Head of caudate nucleus (tissue), 42 donors: Measurements from ENCODE around the gene TM6SF1.
"Not testable (repeated sequence)": the region's sequence is repeated elsewhere in the genome, so short reads cannot be mapped to it uniquely, and the experiment has no call there.

Experiments
- DNase-seq, 42 donors: peaks; one replicate each; pipeline versions ENCODE4 v3.0.0 to v3.0.0-alpha.2; 2020 to 2021; ENCODE audit warnings: mixed read lengths in 7 of 42
- intact Hi-C: fragments of 100-400 bp; cut with DNase I; formaldehyde crosslinking; loops from one replicate; pipeline ENCODE4 v1.15.0; 2022

The TM6SF1 gene

DNA sequence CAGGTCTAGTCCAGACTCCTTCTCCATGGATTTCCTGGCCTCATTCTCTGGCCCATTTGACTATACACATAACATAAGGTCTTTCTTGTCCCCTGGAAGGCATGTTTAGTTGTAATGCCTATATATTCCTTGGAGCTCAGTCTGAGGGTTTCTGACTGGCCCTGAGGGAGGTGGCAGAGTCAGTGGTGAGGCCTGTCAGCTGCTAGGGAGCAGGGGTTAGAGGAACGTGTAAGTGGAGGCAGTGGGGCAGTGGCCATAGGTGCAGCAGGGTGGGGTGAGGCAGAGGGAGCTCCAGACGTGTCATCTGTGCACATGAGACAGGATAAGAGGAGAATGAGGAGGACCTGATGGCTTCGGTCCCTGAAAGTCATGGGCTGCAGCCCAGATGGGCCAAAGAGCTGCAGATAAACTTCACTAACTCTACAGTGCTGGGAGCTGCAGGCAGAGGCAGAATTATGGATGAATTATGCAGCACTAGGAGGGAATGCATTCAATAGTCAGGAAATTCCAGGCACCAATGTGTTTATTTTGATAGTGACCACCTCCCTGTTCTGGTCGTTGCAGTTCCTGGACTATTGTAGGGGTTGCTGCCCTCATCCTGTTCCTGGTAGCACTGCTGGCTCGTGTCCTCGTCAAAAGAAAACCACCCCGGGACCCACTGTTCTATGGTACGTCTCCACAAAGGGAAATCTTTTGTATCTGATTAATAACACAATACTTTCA lies 4.9 kb downstream of the TM6SF1 start:
- intact Hi-C loops, result no loop called here
- DNase-seq, result no peak

DNA sequence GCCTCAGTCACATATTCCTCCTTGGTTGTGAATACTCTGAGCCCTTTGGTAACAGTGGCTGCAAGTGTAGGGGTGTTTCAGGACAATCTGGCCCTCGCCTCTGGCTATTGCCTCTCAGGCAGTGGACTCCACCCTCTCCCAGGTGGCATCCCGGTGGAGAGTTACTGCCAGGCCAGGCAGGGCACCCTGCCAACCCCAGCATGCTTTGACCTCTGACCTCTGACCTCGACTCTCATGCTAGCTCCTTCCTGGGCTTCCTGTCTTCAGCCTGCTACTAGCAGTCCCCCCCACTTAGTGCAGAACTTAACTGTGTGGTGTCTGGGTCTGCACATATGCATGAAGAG lies 5.5 kb downstream of the TM6SF1 start:
- DNase-seq, result no peak
- intact Hi-C loops, result no loop called here

- intact Hi-C loops, result no loop called here
- DNase-seq, result no peak
Measured at GRCh38 chr15:83113881-83114674, 6.6 kb downstream of the TM6SF1 start.

- intact Hi-C loops, result no loop called here
- DNase-seq, result no peak
Measured at GRCh38 chr15:83114856-83115255, 7.4 kb downstream of the TM6SF1 start.

GRCh38 chr15:83115410-83115809 lies 8.0 kb downstream of the TM6SF1 start:
- DNase-seq, result no peak
- intact Hi-C loops, result no loop called here

- intact Hi-C loops, result no loop called here
- peak in 1 of 42 donors; percentile 1 for DNase-seq
Measured at GRCh38 chr15:83115831-83116565, 8.6 kb downstream of the TM6SF1 start.

DNA sequence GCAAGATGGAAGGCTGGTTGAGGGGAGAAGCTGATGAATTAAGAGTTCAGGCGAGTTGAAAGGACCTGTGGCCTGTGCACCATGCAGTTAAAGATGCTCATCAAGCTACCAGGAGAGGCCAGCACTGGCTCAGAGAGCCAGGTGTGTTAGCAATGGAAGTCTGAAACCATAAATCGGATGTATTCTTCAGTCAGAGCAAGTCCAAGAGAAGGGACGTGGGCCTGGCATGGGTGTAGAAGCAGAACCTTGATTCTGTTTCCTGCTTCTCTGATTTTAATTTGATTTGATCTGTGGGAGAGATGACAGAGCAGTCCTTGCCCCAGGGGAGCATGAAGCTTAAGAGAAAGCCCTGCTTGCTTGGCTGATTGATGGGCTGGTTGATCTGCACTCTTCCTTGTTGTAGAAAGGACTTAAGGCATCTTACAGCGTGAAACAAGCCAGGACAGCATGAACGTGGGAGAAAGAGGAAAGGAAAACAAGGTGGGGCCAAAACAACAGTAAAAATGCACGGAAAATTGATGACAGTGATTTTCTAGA lies 10.9 kb downstream of the TM6SF1 start:
- intact Hi-C loops, result no loop called here
- DNase-seq, result no peak

- intact Hi-C loops, result no loop called here
- no peak for DNase-seq
Measured at GRCh38 chr15:83118968-83119367, 11.5 kb downstream of the TM6SF1 start.

DNA sequence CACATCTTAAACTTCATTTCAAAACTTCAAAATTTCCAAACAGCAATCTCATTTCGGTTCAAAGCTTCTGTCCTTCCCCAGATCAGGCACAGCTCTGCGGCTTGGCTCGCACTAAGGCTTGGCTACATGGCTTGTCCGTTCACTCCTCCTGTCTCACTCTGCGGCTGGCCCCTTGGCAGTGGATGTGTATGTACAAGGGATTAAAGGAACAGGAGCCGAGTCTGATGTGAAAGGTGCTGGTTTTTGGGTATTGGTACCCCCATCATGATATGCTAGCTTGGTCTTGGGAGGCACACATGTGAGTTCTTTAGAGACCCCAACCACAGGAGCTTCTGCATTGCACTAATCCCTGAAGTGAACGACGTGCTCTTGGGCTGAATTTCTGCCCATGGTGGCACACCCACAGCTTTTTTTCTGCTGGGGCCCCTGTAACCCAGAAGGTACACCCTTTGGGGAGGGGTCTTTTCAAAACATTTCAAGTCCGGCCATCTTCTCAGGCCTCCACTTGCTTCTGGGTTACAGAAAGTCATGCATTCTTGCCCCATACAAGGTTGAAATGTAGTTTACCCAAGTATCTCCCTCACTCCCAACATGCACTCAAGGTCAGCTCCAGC lies 12.6 kb downstream of the TM6SF1 start:
- peak in 1 of 42 donors; percentile 22 for DNase-seq
- intact Hi-C loops, result no loop called here

DNA sequence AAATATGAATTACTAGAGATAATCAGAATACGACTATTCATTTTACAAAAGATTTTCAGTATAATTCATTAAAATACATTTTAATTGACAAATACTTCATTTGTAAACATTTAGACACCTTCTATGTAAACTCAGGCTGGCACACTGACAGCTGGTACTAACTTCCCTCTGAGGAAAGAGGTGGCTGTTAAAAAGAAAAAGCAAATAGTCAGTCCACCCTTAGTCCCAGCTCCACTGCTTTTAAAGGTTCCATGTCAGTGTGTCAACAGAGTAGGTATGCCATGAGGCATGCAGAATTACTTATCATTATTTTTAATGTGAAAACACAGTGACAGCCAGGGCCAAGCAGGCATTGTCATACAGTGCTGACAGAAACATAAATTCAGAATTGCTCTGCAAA lies 16.1 kb downstream of the TM6SF1 start:
- no peak for DNase-seq
- intact Hi-C loops, result no loop called here

DNA sequence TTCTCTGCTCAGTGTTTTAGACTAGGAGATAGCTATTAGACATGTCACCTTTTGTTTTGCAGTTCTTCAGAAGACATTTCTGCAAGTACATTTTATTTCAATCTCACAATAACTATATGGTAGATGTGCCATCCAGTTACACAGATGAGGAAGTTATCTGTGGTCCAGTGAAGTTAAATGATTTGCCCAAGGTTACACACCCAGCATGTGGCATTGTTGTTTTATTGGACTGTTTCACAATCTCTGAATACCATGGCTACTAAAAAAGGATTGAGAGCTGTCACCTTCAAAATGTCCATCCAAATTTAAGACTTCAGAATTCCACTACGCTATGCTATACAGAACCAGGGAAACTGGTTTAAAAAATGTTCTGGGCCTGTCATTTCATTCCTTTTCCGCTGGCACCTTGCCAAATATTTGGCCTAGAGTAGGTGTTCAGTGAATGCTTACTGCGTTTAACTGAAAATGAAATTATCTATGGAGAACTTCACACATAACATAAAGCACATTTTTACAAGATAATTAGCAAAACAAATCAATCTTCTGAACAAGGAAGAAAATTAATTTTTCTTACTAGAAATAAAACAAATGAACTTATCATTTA lies 20.2 kb downstream of the TM6SF1 start:
- intact Hi-C loops, result no loop called here
- DNase-seq, result no peak

DNA sequence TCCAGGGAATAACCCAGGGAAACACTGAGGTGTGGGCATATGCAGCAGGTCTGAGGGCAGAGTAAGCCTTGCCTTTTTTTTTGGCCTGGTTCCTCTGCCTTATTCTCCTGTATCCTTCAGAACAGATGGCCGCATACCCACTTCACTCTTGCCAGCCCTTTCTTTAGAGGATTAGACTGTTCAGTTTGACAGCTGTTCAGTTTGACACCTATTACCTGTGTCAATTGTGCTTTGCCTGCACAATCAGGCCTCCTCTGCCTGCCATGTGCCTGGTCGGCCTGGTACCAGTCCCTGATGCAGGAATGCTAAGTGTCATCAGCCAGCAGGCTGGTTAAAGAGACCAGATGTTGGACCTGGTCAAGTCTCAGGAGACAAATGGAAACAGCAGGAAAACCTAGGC lies 22.3 kb downstream of the TM6SF1 start:
- intact Hi-C loops, result no loop called here
- DNase-seq, result peak in 1 of 42 donors; percentile 13

- intact Hi-C loops, result no loop called here
- no peak for DNase-seq
Measured at GRCh38 chr15:83132861-83133523, 25.5 kb downstream of the TM6SF1 start.

DNA sequence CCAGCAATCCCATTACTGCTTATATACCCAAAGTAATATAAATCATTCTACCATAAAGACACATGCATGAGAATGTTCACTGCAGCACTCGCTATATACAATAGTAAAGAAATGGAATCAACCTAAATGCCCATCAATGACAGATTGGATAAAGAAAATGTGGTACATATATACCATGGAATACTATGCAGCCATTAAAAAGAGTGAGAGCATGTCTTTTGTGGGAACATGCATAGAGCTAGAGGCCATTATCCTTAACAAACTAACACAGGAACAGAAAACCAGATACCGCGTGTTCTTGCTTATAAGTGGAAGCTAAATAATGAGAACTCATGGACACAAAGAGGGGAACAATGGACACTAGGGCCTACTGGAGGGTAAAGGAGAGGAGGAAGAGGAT lies 34.7 kb downstream of the TM6SF1 start:
- intact Hi-C loops, DNase-seq: not testable (repeated sequence)

GRCh38 chr15:83144771-83145170 lies 37.3 kb downstream of the TM6SF1 start:
- DNase-seq, result no peak
- intact Hi-C loops, result no loop called here

GRCh38 chr15:83153288-83153687 lies 45.8 kb downstream of the TM6SF1 start:
- intact Hi-C loops, result no loop called here

DNA sequence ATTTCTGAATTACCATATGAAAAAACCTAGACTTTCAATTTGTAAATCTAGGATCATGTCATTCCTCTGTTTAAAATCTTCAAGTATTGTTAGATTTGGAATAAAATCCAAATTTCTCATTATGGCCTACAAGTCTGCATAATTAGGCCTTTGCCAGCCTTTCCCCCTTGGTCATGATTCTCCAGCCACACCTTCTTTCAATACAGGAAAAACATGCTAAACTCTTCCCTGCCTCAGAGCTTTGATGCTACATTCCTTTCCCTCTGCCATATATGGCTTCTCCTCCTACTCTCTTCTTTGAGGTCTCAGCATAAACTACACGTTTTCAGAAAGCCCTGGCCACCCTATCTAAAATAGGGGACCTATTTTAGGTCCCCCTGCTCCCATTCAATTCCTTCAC lies 48.5 kb downstream of the TM6SF1 start:
- DNase-seq, result no peak
- intact Hi-C loops, result no loop called here

More at GRCh38 chr15:83153288-83153687, 45.8 kb downstream of the TM6SF1 start:
- no peak for DNase-seq

DNA sequence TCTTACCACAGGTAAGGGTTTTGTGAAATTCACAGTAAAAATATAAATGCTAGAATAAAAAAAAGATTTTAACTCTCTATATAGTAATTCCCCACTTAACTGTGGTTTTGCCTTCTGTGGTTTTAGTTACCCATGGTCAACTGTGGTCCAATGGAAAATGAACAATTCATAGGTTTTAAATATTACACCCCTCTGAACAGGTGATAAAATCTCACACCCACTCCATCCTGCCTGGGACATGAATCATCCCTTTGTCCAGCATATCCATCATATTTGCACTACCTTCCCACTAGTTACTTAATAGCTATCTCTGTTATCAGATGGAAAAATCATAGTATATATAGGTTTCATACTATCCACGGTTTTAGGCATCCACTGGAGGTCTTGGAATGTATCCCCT lies 50.9 kb downstream of the TM6SF1 start:
- intact Hi-C loops, result no loop called here
- DNase-seq, result no peak

DNA sequence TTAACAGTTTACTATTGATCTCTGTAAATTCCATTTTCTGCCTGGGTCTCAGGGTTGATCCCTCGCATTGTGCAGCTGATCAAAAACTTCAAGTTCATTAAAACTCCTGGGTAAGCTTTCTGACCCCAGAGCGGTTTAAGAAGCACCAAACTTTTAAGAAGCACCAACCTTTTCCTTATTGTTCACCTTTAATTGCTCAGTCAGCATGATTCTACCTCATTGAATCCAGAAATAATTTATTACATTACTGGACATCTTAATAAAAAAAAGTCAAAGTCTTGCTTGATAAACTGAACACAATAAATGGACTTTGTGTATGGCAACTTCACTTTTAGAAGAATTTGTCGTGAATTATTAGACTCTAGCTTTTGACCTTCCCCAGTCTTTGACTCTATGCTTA lies 53.3 kb downstream of the TM6SF1 start:
- no peak for DNase-seq
- intact Hi-C loops, result no loop called here
